HG03095 (cell line): ENCODE data around the gene TMEM98.
"Not testable (repeated sequence)": the region's sequence is repeated elsewhere in the genome, so short reads cannot be mapped to it uniquely, and the experiment has no call there.

Experiments
- ATAC-seq: cut with Tn5 transposase; IDR thresholded peaks from one replicate; pipeline ENCODE4 v1.9.1; 2021; ENCODE audit warnings: moderate library complexity; ENCODE audit not compliant: unreplicated experiment

The TMEM98 gene

DNA sequence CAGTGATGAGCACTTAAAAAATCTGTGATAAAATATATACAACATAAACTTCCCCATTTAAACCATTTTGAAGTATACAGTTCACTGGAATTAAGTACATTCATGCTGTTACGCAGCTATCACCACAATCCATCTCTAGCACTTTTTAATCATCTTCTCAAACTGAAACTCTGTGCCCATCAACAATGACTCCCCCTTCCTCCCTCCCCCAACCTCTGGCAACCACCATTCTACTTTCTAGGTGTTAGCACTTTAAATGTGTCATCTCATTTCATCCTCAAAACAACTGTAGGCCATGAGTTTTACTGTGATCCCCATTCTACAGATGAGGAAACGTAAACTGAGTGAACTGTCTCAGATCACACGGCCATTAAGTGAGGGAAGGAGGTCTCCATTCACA lies 13.8 kb upstream of the TMEM98 start:
- no peak for ATAC-seq

DNA sequence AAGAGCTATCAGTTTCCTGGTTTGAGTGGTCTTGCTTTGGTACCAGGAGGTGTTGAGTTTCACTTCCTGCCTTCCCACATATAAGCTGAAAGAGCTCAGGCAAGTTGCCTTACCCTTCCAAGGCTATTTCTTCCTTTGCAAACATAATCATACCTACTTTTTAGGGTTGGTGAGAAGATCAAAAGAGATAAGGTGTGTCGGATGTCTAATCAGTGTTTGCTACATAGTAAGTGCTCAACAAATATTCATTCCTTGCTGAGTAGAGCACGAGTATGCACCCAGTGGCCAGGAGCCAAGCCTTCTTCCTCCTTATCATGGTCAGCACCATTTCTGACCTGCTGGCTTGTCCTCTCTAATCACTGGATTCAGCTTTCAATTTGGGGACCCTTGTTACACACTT lies 12.7 kb upstream of the TMEM98 start:
- ATAC-seq: no peak

DNA sequence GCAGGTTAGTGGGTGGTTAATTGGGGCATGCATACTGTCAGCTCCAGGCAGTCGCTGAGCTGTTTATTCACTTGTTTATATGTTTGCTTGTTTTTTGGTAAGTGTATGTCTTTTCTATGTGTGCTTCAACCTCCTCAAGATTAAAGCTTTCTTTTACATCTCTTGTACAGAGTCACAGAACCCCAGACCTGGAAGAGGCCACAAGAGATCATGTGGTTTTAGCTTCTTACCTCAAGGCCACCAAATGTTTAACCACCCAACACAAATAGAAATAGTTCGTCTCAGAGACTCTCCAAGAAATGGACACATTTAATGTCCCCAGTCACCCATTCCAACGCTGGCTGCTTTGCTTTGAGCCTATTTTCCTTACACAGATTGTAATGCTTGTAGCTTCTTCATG lies 11.8 kb upstream of the TMEM98 start:
- ATAC-seq: no peak

DNA sequence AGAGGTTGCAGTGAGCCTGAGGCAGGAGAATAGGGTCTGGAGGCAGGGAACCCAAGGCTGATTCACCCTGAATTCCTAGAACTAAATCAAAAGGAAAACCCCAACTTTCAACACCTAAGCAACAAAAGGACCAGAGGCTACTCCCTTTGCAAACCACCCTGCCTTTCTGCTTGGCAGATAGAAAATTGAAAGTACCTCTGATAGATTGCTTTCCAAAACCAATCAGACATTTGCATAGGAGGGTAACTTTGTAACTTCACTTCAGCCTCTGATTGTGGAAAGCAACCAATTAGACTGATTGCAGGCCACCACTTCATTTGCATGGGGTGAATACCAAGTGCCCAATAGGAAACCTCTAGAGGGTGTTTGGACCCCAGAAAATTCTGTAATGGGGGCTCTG lies 10.9 kb upstream of the TMEM98 start:
- ATAC-seq: no peak

DNA sequence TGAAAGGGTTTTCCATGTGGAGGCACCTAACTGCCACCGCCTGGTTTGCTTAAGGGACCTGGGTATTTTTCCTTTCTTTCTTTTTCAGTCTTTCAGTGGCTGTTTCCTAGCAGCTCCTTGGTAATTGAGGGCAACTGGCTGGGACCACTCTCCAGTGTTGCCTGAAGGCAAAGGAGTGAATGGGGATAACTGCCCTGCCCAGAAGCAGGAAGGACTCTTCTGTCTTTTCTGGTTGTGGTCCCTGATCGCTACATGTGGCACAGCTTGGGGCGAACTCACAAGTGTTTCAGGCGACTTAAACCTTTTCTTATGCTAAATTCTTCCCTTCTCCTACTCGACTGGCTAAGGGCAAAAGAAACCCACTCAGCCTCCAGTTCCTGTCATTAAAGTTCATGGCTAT lies 10.1 kb upstream of the TMEM98 start:
- ATAC-seq: no peak

GRCh38 chr17:32919876-32920275 lies 8.1 kb upstream of the TMEM98 start:
- not testable (repeated sequence) for ATAC-seq

- ATAC-seq: no peak
Measured at GRCh38 chr17:32920293-32920692, 7.7 kb upstream of the TMEM98 start.

GRCh38 chr17:32921017-32921416 lies 6.9 kb upstream of the TMEM98 start:
- ATAC-seq: no peak

DNA sequence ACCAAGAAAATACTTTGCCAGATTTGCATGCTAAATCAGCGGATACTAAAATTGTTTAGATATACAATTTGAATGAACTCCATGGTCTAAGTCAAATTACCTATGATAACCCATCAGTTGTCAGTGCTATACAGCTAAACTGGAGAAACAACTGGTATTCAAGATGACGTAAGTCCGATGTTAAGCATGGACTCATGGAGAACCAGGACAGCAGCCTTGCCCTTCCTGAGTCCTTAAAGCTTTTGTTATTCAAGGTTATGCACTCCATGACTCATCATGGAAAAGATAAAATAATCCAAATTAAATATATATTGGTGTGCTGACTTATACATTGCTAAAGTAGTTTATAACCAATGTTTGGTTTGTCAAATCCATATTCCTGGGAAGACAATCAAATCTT lies 4.0 kb upstream of the TMEM98 start:
- ATAC-seq: not testable (repeated sequence)

DNA sequence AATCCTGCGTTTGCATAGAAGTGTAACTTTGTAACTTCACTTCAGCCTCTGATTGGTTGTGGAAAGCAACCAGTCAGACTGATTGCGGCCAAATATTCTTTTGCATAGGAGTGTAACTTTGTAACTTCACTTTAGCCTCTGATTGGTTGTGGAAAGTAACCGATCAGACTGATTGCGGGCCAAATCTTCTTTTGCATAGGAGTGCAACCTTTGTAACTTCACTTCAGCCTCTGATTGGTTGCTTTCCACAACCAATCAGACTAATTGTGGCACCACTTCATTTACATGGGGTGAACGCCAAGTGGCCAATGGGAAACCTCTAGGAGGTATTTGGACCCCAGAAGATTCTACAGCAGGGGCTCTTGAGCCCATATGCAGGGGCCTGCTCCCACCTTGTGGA lies 1.8 kb upstream of the TMEM98 start:
- no peak for ATAC-seq

GRCh38 chr17:32926789-32927188 lies 1.2 kb upstream of the TMEM98 start:
- not testable (repeated sequence) for ATAC-seq

GRCh38 chr17:32927201-32927723 lies 691 bp upstream of the TMEM98 start:
- no peak for ATAC-seq

DNA sequence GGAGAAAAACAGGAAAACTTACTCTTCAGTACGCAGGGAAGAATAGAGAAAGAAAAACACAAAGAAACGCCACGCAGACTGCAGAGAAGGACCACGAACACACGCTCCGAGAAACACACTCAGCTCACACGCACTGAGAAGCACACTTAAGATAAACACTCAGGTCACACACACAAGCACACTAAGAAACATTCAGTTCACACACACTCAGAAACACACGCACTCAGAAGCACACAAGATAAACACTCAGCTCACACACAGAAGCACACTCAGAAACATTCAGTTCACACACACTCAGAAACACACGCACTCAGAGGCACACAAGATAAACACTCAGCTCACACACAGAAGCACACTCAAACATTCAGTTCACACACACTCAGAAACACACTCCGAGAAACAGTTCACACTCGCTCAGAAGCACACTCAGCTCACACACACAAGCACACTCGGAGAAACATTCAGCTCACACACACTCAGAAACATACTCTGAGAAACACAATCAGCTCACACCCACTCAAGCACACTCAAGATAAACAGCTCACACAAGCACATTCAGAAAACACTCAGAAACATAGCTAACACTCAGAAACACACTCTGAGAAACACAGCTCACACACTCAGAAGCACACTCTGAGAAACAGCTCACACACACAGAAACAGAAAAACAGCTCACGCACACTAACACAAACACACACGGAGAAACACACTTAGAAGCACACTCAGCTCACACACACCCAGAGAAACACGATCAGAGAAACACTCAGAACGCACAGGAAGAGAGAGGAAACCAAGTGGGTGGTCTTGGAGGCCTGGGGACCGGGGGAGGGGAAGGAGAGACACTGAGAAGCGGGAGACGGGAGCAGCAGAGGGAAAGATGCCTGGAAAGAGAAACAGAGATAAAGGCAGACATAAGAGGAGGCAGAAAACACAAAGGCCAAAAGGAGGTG lies 908 bp downstream of the TMEM98 start:
- ATAC-seq: no peak

DNA sequence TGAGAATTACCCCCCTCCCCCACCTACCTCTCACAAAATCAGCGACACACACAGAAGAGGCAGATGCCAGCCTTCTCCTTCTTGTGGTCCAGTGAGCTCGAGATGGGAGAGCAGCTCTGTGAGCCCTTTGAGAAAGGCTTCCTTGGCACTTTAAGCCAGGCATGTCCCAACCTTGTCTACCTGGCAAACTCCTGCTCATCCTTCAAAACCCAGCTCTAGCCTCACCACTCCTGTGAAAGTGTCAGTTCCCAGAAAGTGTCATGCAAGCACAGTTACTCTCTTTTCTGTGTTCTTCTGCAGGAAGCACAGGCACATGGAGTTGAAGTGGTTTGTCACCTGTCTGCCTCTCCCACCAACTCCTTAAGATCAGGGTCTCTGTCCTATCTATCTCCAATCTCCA lies 1.6 kb downstream of the TMEM98 start:
- ATAC-seq: no peak

GRCh38 chr17:32930512-32930911 lies 2.6 kb downstream of the TMEM98 start:
- no peak for ATAC-seq

- no peak for ATAC-seq
Measured at GRCh38 chr17:32931686-32932085, 3.7 kb downstream of the TMEM98 start.

GRCh38 chr17:32933881-32934280 lies 5.9 kb downstream of the TMEM98 start:
- ATAC-seq: no peak

DNA sequence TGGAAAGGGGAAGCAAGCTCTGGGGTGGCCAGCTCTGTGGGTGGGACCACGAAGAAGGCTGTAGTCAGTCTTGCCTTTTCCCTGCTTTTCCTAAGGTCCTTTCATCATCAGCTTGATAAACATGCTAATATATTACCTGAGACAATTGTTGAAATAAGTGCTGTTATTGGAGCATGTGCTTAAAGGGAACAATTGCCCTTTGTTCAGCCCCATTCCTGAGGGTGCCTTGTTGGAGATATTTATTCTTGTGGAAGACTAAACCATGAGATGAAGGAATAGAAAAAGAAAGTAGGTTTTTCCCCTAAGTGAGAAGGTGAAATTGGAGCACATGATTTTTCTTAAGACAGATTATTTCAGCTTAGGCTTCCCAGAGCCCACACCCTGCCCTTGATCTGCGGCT lies 7.8 kb downstream of the TMEM98 start:
- no peak for ATAC-seq

GRCh38 chr17:32936186-32936893 lies 8.4 kb downstream of the TMEM98 start:
- ATAC-seq: no peak

- ATAC-seq: no peak
Measured at GRCh38 chr17:32936894-32937500, 9.0 kb downstream of the TMEM98 start.

DNA sequence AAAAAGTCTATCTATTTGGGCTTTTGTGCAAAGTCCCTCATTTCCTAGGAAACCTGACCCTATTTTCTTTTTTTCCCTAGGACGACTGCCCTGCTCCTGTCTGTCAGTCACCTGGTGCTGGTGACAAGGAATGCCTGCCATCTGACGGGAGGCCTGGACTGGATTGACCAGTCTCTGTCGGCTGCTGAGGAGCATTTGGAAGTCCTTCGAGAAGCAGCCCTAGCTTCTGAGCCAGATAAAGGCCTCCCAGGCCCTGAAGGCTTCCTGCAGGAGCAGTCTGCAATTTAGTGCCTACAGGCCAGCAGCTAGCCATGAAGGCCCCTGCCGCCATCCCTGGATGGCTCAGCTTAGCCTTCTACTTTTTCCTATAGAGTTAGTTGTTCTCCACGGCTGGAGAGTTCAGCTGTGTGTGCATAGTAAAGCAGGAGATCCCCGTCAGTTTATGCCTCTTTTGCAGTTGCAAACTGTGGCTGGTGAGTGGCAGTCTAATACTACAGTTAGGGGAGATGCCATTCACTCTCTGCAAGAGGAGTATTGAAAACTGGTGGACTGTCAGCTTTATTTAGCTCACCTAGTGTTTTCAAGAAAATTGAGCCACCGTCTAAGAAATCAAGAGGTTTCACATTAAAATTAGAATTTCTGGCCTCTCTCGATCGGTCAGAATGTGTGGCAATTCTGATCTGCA lies 12.9 kb downstream of the TMEM98 start:
- no peak for ATAC-seq
